HEK293T (cell line): ENCODE results near the gene ZNF474.

Experiments used
- BHLHE40 ChIP-seq: fragments of 450-650 bp; IDR thresholded peaks from 2 replicates; pipeline ENCODE4 v1.6.1; 2016; ENCODE audit warnings: mild to moderate bottlenecking, moderate library complexity, borderline replicate concordance
- CTBP1 ChIP-seq: fragments of 450-650 bp; IDR thresholded peaks from 2 replicates; pipeline ENCODE4 v1.6.1; 2016; ENCODE audit warnings: borderline replicate concordance
- FOXA1 ChIP-seq: fragments of 450-650 bp; IDR thresholded peaks from 2 replicates; pipeline ENCODE4 v1.6.1; 2016; ENCODE audit warnings: mild to moderate bottlenecking
- FOXM1 ChIP-seq: fragments of 450-650 bp; IDR thresholded peaks from 2 replicates; pipeline ENCODE4 v1.6.1; 2017; ENCODE audit warnings: mild to moderate bottlenecking, borderline replicate concordance
- LEF1 ChIP-seq: fragments of 450-650 bp; IDR thresholded peaks from 2 replicates; pipeline ENCODE4 v1.6.1; 2017; ENCODE audit warnings: mild to moderate bottlenecking, borderline replicate concordance
- SP1 ChIP-seq: fragments of 450-650 bp; IDR thresholded peaks from 2 replicates; pipeline ENCODE4 v1.6.1; 2017
- TARDBP ChIP-seq: fragments of 450-650 bp; IDR thresholded peaks from 2 replicates; pipeline ENCODE4 v1.6.1; 2016

GRCh38 chr5:122156724-122157325 is 27.5 kb downstream of the ZNF474 start:
- TF ChIP-seq BHLHE40 (no peak), LEF1 (no peak), SP1 (no peak), FOXM1 (no peak), FOXA1 (no peak), CTBP1 (no peak), TARDBP (no peak)
